Erythroblast (primary cell): ENCODE results near the gene RNF38.
"Not testable (repeated sequence)": the region's sequence is repeated elsewhere in the genome, so short reads cannot be mapped to it uniquely, and the experiment has no call there.

ENCODE experiments used
- DNase-seq, 2 experiments: peaks; one replicate each; lab custom pipeline; 2025; lab: John Stamatoyannopoulos, UW
- GATA1 ChIP-seq: IDR thresholded peaks from 2 replicates; pipeline ENCODE4 v1.6.1; 2011; ENCODE audit warnings: low read depth, mild to moderate bottlenecking, control low read depth, low read length, moderate library complexity
- POLR2A ChIP-seq: IDR thresholded peaks from 2 replicates; pipeline ENCODE4 v1.6.1; 2011; ENCODE audit warnings: mild to moderate bottlenecking, low read length

RNF38 gene

GRCh38 chr9:36332006-36332405 lies 68.1 kb downstream of the RNF38 start:
- no peak for DNase-seq
- TF ChIP-seq POLR2A: no peak
- TF ChIP-seq GATA1: no peak

DNA sequence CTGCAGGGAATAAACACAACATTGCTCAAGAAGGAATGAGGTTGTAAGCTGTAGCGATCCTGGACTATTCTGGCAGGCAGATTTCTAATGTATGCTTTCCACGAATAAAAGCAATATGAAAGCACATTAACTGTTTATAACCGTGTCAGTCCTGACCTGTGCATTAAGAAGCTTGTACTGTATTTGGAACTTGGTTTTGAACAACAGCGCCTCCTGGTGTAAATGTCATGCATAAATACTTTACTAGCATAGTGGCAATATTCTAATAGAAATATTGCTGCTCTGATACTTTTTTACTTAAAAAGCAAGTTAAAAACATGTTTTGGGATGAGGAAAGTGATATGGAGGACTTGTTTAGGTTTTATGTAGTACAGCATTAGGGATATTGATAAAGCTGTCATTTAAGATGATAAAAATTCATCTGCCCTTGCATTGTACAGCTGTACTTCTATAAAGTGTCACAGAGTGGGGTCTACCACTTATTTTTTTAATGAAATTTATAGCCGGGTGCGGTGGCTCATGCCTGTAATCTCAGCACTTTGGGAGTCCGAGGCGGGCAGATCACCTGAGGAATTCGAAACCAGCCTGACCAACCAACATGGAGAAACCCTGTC lies 71.2 kb downstream of the RNF38 start:
- TF ChIP-seq POLR2A (no peak), GATA1 (no peak)
- DNase-seq: peak; percentile 77 to 85

- no peak for DNase-seq
- TF ChIP-seq POLR2A: no peak
- no peak for TF ChIP-seq GATA1
These were observed 74.8 kb downstream of the RNF38 start for GRCh38 chr9:36325081-36325828.

DNA sequence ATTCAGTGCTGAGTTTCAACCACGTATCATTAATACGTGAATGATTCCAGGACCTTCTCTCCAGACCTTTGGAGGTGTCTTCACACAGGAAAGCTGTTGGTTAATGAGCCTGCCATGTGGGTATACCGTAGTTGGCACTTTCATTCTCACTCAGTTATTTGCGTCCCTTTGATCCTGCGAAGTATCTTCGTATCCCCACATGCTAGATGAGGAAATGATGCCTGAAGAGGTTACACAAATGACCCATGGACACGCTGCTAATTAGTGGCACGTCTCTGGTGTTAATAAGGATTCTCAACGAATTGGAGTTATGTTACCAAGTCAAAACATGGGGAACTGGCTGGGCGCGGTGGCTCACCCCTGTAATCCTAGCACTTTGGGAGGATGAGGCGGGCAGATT lies 76.1 kb downstream of the RNF38 start:
- no peak for DNase-seq
- TF ChIP-seq GATA1 (no peak), POLR2A (no peak)

GRCh38 chr9:36322462-36322861 lies 77.6 kb downstream of the RNF38 start:
- no peak for TF ChIP-seq POLR2A
- no peak for TF ChIP-seq GATA1
- no peak for DNase-seq

DNA sequence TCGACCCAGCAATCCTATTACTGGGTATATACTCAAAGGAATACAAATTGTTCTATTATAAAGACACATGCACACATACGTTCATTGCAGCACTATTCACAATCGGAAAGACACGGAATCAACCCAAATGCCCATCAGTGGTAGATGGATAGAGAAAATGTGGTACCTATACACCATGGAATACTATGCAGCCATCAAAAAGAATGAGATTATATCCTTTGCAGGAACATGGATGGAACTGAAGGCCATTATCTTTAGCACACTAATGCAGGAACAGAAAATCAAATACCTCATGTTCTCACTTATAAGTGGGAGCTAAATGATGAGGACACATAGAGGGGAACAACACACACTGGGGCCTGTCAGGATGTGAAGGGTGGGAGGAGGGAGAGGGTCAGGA lies 78.2 kb downstream of the RNF38 start:
- not testable (repeated sequence) for DNase-seq

- DNase-seq: no peak
- TF ChIP-seq GATA1 (no peak), POLR2A (no peak)
These were observed 79.6 kb downstream of the RNF38 start for GRCh38 chr9:36320466-36320865.

DNA sequence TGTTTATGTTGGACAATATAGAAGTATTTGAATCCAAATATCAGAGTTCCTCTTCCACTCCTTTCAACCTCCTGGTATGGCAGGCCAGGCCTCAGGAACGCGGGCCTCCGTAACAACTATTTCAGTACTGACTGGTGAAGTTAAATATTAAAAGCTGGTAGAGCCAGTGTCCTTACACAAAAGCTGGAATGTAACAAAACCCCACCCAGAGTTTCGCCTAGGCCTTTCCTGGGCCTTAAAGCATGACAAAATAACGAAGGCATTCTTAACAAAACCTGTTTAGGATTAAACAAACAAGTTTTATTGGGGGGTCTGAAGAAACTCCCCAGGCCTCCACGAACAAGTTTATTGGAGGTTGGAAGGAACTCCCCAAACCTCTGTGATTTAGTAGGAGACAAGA lies 80.3 kb downstream of the RNF38 start:
- TF ChIP-seq GATA1 (no peak), POLR2A (no peak)

GRCh38 chr9:36319183-36319582 lies 80.9 kb downstream of the RNF38 start:
- DNase-seq: no peak
- no peak for TF ChIP-seq POLR2A
- TF ChIP-seq GATA1: no peak

More for the DNA sequence above, 80.3 kb downstream of the RNF38 start:
- DNase-seq: no peak

DNA sequence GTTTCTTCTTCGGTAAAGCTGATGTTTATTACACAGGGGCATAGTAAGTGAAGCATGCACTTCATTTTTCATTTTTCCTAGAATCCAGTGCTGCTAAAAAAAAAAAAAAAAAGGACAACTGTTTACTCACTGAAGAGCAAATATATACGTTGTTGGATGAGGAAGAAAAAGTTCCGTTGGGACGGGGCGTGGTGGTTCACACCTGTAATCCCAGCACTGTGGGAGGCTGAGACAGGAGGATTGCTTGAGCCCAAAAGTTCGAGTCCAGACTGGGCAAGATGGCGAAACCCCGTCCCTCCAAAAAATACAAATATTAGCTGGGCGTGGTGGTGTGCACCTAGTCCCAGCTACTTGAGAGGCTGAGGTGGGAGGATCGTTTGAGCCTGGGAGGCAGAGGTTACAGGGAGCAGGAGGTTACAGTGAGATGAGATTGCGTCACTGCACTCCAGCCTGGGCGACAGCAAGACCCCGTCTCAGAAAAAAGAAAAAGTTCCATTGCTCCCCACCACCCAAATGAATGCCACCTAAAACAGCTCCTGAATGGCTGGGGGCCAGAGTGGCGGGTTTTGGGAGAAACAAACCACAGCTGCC lies 81.8 kb downstream of the RNF38 start:
- DNase-seq: no peak
- TF ChIP-seq POLR2A (no peak), GATA1 (no peak)

DNA sequence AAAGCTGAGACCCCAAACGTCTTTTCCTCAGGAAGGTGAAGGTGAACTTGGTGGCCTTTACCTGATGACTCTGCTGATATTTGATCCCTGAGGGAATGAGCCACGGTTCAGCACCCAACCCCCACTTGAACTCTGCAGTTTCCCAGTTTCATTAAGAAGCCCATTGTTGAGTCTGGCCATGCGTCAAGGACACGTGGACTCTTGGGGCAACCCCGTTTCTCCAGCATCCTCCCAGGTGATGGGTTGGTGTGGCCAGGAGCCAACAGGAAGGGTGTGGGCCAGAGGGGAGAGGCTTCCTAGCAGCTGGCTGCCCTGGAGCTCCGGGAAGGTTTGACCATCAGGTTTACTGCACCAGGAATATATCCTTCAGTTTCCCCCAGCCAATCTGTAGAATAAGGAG lies 82.3 kb downstream of the RNF38 start:
- DNase-seq: no peak
- TF ChIP-seq POLR2A (no peak), GATA1 (no peak)

- TF ChIP-seq GATA1: no peak
- no peak for TF ChIP-seq POLR2A
- DNase-seq: no peak
These were observed 83.3 kb downstream of the RNF38 start for GRCh38 chr9:36316611-36317317.

DNA sequence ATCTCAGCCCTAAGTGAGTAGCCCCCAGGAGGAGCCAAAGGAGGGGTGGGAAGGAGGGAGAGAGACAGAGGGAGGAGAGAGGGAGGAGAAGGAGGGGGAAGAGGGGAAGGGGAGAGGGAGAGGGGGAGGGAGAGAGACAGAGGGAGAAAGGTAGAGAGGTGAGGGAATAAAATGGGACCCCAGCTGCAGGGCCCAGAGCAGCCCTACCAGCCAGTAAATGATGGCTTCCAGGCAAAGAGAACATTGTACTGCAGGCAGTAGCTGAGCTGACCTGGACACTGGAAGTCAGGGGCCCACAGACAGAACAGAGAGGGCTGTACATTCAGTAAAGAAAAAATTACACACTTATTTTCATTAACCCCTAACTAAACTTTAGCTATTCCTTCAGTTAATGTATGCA lies 84.0 kb downstream of the RNF38 start:
- DNase-seq: no peak
- TF ChIP-seq GATA1 (no peak), POLR2A (no peak)

DNA sequence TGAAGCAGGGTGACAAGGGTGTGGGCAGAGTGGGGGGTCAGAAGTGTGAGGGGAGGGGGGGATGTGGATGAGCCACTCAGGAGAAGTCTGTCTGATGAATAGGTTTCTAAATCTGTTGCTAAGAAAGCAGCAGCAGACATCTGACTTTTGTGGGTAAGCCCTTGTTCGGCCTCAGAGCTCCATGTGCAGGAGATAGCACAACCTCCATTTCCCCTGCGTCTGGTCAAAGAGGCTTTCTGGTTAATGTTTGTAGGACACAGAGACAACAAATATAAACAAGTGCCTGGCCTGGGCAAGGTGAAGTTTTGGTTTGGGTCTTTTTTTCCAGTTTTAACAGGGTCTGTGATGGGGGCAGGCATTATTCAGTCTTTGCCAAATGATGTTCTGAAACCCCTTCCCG lies 84.8 kb downstream of the RNF38 start:
- no peak for DNase-seq
- no peak for TF ChIP-seq POLR2A
- TF ChIP-seq GATA1: no peak
